ENCODE measurements around the gene FOLR1.
A peak's percentile ranks its signal among the peaks of the same experiment; 100 is the strongest.

The FOLR1 gene

DNA sequence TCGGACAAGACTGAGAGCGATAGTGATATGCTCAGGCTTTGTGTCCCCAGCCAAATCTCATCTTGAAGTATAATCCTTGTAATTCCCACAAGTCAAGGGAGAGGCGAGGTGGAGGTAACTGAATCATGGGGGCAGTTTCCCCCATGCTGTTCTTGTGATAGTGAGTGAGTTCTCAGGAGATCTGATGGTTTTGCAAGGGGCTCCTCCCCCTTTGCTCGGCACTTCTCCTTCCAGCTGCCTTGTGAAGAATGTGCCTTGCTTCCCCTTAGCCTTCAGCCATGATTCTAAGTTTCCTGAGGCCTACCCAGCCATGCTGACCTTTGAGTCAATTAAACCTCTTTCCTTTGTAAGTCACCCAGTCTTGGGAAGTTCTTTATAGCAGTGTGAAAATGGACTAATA is 17.2 kb downstream of the FOLR1 start:
- H3K27ac ChIP-seq (ENCODE audit: low read depth, low read length), result no peak overlapping the region
- H2AFZ ChIP-seq (ENCODE audit: low read length, unreplicated experiment), result no peak overlapping the region
- peaks cover 23% of the 10 kb centered on the region for H3K27me3 ChIP-seq (ENCODE audit: insufficient read depth, low read length)
- H3K79me2 ChIP-seq (ENCODE audit: control insufficient read depth, insufficient read depth, low read length, unreplicated experiment), result no peaks in the 10 kb centered on the region
- peaks cover 10% of the 10 kb centered on the region for H3K4me1 ChIP-seq (ENCODE audit: control insufficient read depth, insufficient read depth, low read length, unreplicated experiment)
- no peak overlapping the region for H3K4me3 ChIP-seq (ENCODE audit: low read depth, low read length)
- H3K36me3 ChIP-seq (ENCODE audit: insufficient read depth, low read length), result no peaks in the 10 kb centered on the region

DNA sequence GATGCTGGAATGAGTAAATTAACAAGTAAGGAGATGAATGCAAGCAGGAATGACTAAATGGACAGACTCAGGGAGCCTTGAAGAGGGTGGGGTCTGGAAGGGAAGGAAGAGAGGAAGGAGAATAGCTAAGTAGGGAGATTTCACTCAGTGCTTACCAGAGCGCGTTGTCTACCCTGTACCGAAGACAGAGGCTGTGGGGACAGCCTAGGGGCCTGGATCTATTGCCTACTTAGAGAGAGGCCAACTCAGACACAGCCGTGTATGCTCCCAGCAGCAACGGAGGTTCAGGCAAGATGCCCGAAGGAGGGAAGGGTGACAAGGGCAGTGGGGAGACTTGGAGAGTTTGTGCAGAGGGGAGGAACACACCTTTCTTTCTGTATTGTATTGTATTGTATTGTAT is 24.7 kb downstream of the FOLR1 start, which contains the start of gene FOLR2:
Gene FOLR2, plus strand, starts transcription at position 157 of the 400 bp plus-strand sequence. CDS start 1,791 bp downstream, outside the sequence.
- H3K27me3 ChIP-seq (ENCODE audit: insufficient read depth, low read length), result peaks cover 47% of the 10 kb centered on the region
- no peak within 1 kb of the TSS for H3K4me3 ChIP-seq (ENCODE audit: low read depth, low read length)
- H2AFZ ChIP-seq (ENCODE audit: low read length, unreplicated experiment), result no peak within 1 kb of the TSS
- no peaks in the 10 kb centered on the region for H3K79me2 ChIP-seq (ENCODE audit: control insufficient read depth, insufficient read depth, low read length, unreplicated experiment)
- H3K27ac ChIP-seq (ENCODE audit: low read depth, low read length), result no peak within 1 kb of the TSS
- H3K4me1 ChIP-seq (ENCODE audit: control insufficient read depth, insufficient read depth, low read length, unreplicated experiment), result no peaks in the 10 kb centered on the region
- no peaks in the 10 kb centered on the region for H3K36me3 ChIP-seq (ENCODE audit: insufficient read depth, low read length)

DNA sequence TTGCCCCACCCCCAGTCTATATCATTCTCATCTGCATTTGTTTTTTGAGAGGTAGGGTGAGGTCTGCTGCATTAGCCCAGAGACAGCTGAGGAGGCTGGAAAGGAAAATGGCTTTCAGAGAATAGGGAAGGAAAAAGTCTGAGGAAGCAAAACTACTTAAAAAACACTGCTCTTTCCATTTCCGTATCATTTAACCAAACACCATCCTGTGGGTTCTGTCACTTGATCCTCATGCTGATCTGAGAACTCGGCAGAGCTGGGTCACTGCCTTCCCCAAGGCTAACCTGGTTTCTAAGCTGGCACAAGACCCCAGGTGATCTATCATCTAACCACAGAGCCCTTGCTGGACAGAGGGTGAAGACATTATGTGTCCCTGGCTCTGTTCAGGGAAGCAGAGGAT is 25.9 kb downstream of the FOLR1 start:
- H3K27ac ChIP-seq (ENCODE audit: low read depth, low read length), result no peak overlapping the region
- H2AFZ ChIP-seq (ENCODE audit: low read length, unreplicated experiment), result no peak overlapping the region
- H3K79me2 ChIP-seq (ENCODE audit: control insufficient read depth, insufficient read depth, low read length, unreplicated experiment), result no peaks in the 10 kb centered on the region
- no peaks in the 10 kb centered on the region for H3K36me3 ChIP-seq (ENCODE audit: insufficient read depth, low read length)
- H3K27me3 ChIP-seq (ENCODE audit: insufficient read depth, low read length), result peaks cover 42% of the 10 kb centered on the region
- no peaks in the 10 kb centered on the region for H3K4me1 ChIP-seq (ENCODE audit: control insufficient read depth, insufficient read depth, low read length, unreplicated experiment)
- no peak overlapping the region for H3K4me3 ChIP-seq (ENCODE audit: low read depth, low read length)

GRCh38 chr11:72218251-72218745 is 26.4 kb downstream of the FOLR1 start:
- H3K79me2 ChIP-seq (ENCODE audit: control insufficient read depth, insufficient read depth, low read length, unreplicated experiment), result no peaks in the 10 kb centered on the region
- no peak overlapping the region for H3K27ac ChIP-seq (ENCODE audit: low read depth, low read length)
- H2AFZ ChIP-seq (ENCODE audit: low read length, unreplicated experiment), result no peak overlapping the region
- H3K36me3 ChIP-seq (ENCODE audit: insufficient read depth, low read length), result no peaks in the 10 kb centered on the region
- H3K27me3 ChIP-seq (ENCODE audit: insufficient read depth, low read length), result peaks cover 37% of the 10 kb centered on the region
- H3K4me3 ChIP-seq (ENCODE audit: low read depth, low read length), result no peak overlapping the region
- H3K4me1 ChIP-seq (ENCODE audit: control insufficient read depth, insufficient read depth, low read length, unreplicated experiment), result no peaks in the 10 kb centered on the region

- no peaks in the 10 kb centered on the region for H3K36me3 ChIP-seq (ENCODE audit: insufficient read depth, low read length)
- H3K27ac ChIP-seq (ENCODE audit: low read depth, low read length), result no peak overlapping the region
- no peak overlapping the region for H3K4me3 ChIP-seq (ENCODE audit: low read depth, low read length)
- H3K79me2 ChIP-seq (ENCODE audit: control insufficient read depth, insufficient read depth, low read length, unreplicated experiment), result peaks cover 18% of the 10 kb centered on the region
- H3K27me3 ChIP-seq (ENCODE audit: insufficient read depth, low read length), result peaks cover 20% of the 10 kb centered on the region; the same call in 1 of the 2 replicates
- no peak overlapping the region for H2AFZ ChIP-seq (ENCODE audit: low read length, unreplicated experiment)
- peaks cover 3% of the 10 kb centered on the region for H3K4me1 ChIP-seq (ENCODE audit: control insufficient read depth, insufficient read depth, low read length, unreplicated experiment)
Measured at GRCh38 chr11:72220696-72221363, 28.9 kb downstream of the FOLR1 start.

GRCh38 chr11:72221386-72222075 is 29.6 kb downstream of the FOLR1 start:
- Histone ChIP-seq H3K27me3 (ENCODE audit: insufficient read depth, low read length) (peaks cover 17% of the 10 kb centered on the region; the same call in 1 of the 2 replicates), H2AFZ (ENCODE audit: low read length, unreplicated experiment) (peak overlapping the region; percentile 48), H3K27ac (ENCODE audit: low read depth, low read length) (no peak overlapping the region), H3K36me3 (ENCODE audit: insufficient read depth, low read length) (no peaks in the 10 kb centered on the region), H3K4me3 (ENCODE audit: low read depth, low read length) (no peak overlapping the region), H3K4me1 (ENCODE audit: control insufficient read depth, insufficient read depth, low read length, unreplicated experiment) (peaks cover 4% of the 10 kb centered on the region), H3K79me2 (ENCODE audit: control insufficient read depth, insufficient read depth, low read length, unreplicated experiment) (peaks cover 22% of the 10 kb centered on the region)

DNA sequence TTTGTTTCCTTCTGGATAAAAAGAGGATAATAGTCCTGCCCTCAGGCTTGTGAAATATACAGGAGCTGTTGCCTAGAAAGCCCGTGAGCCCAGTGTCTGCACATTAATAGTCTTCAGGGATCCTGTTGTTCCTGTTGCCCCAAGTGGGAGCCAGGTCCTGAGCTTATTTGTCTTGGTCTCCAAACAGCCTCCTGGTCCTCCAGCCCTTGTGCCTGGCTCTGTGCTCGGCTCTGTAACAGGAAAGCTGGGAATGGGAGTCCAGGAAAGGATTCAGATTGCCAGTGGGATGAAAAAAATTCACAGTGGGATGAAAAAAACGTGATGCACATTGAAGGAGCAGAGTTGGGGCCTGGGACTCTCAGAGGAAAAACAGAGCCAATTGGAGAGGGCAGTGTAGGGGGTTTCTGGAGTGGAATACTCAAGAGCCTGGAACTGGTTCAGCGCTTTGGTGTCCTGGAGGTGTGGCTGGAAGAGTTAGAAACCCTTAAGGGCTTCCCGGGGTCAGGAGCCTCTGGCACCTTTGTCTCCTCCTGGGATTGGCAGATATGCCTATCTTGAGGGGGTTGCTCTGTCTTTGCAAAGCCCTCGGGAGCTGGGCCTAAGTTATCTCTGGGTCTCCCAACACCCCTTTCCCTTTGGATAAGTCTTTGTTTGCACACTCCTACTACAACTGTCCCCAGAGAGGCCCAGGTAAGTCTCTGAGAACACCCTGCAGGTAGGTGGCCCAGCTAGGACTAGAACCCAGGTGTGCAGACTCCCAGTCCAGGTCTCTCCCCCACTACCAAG is 30.4 kb downstream of the FOLR1 start:
- peaks cover 14% of the 10 kb centered on the region; the same call in 1 of the 2 replicates for H3K27me3 ChIP-seq (ENCODE audit: insufficient read depth, low read length)
- H2AFZ ChIP-seq (ENCODE audit: low read length, unreplicated experiment), result peak overlapping the region; percentile 48
- peaks cover 29% of the 10 kb centered on the region for H3K79me2 ChIP-seq (ENCODE audit: control insufficient read depth, insufficient read depth, low read length, unreplicated experiment)
- H3K4me1 ChIP-seq (ENCODE audit: control insufficient read depth, insufficient read depth, low read length, unreplicated experiment), result peaks cover 4% of the 10 kb centered on the region
- H3K4me3 ChIP-seq (ENCODE audit: low read depth, low read length), result peak overlapping the region; percentile 82
- no peak overlapping the region for H3K27ac ChIP-seq (ENCODE audit: low read depth, low read length)
- H3K36me3 ChIP-seq (ENCODE audit: insufficient read depth, low read length), result no peaks in the 10 kb centered on the region

- Histone ChIP-seq H3K4me1 (ENCODE audit: control insufficient read depth, insufficient read depth, low read length, unreplicated experiment) (peaks cover 4% of the 10 kb centered on the region), H3K27ac (ENCODE audit: low read depth, low read length) (peak overlapping the region; percentile 35), H3K79me2 (ENCODE audit: control insufficient read depth, insufficient read depth, low read length, unreplicated experiment) (peaks cover 34% of the 10 kb centered on the region), H3K27me3 (ENCODE audit: insufficient read depth, low read length) (peaks cover 8% of the 10 kb centered on the region; the same call in 1 of the 2 replicates), H3K4me3 (ENCODE audit: low read depth, low read length) (peak overlapping the region; percentile 82), H2AFZ (ENCODE audit: low read length, unreplicated experiment) (peak overlapping the region; percentile 11), H3K36me3 (ENCODE audit: insufficient read depth, low read length) (no peaks in the 10 kb centered on the region)
Measured at GRCh38 chr11:72222907-72223614, 31.1 kb downstream of the FOLR1 start.

- Histone ChIP-seq H3K36me3 (ENCODE audit: insufficient read depth, low read length) (no peaks in the 10 kb centered on the region), H3K4me1 (ENCODE audit: control insufficient read depth, insufficient read depth, low read length, unreplicated experiment) (peaks cover 4% of the 10 kb centered on the region), H3K27me3 (ENCODE audit: insufficient read depth, low read length) (0 out of 2 replicates have a peak, but pooled peaks cover under 1% of the 10 kb centered on the region), H3K27ac (ENCODE audit: low read depth, low read length) (peak overlapping the region; percentile 47), H2AFZ (ENCODE audit: low read length, unreplicated experiment) (peak overlapping the region; percentile 69), H3K79me2 (ENCODE audit: control insufficient read depth, insufficient read depth, low read length, unreplicated experiment) (peaks cover 34% of the 10 kb centered on the region), H3K4me3 (ENCODE audit: low read depth, low read length) (peak overlapping the region; percentile 82)
Measured at GRCh38 chr11:72223615-72224563, 31.9 kb downstream of the FOLR1 start.
